GM21529 (cell line): Measurements from ENCODE around the gene IFNAR1.
A peak's percentile ranks its signal among the peaks of the same experiment; 100 is the strongest.

Experiments used
- ATAC-seq: cut with Tn5 transposase; IDR thresholded peaks from one replicate; pipeline ENCODE4 v1.9.1; 2021; ENCODE audit not compliant: unreplicated experiment

Gene IFNAR1

GRCh38 chr21:33324291-33325221 is at the start of gene IFNAR1:
TSS of gene IFNAR1 (plus strand) at chr21:33324970. CDS start at chr21:33325056, 86 bp downstream.
- ATAC-seq: peak; percentile 64

- ATAC-seq: no peak
These were observed 46.0 kb upstream of the IFNAR1 start for GRCh38 chr21:33278721-33279120.

GRCh38 chr21:33279330-33279820 is 45.4 kb upstream of the IFNAR1 start:
- ATAC-seq: no peak

GRCh38 chr21:33281096-33281652 is 43.6 kb upstream of the IFNAR1 start:
- ATAC-seq: no peak

- ATAC-seq: no peak
These were observed 41.6 kb upstream of the IFNAR1 start for GRCh38 chr21:33283203-33283602.

GRCh38 chr21:33286076-33286475 is 38.7 kb upstream of the IFNAR1 start:
- no peak for ATAC-seq

GRCh38 chr21:33286600-33287456 is 37.9 kb upstream of the IFNAR1 start:
- ATAC-seq: no peak

GRCh38 chr21:33289199-33289819 is 35.5 kb upstream of the IFNAR1 start:
- no peak for ATAC-seq

- no peak for ATAC-seq
These were observed 34.3 kb upstream of the IFNAR1 start for GRCh38 chr21:33290441-33290840.

GRCh38 chr21:33291686-33292085 is 33.1 kb upstream of the IFNAR1 start:
- ATAC-seq: no peak

- no peak for ATAC-seq
These were observed 32.0 kb upstream of the IFNAR1 start for GRCh38 chr21:33292724-33293123.

- no peak for ATAC-seq
These were observed 31.6 kb upstream of the IFNAR1 start for GRCh38 chr21:33293136-33293535.

- no peak for ATAC-seq
These were observed 31.0 kb upstream of the IFNAR1 start for GRCh38 chr21:33293811-33294216.

GRCh38 chr21:33296156-33296555 is 28.6 kb upstream of the IFNAR1 start:
- no peak for ATAC-seq

GRCh38 chr21:33299181-33299752 is 25.5 kb upstream of the IFNAR1 start:
- peak; percentile 67 for ATAC-seq

GRCh38 chr21:33300701-33301631 is 23.8 kb upstream of the IFNAR1 start:
- ATAC-seq: no peak

- ATAC-seq: no peak
These were observed 23.2 kb upstream of the IFNAR1 start for GRCh38 chr21:33301632-33302002.

- no peak for ATAC-seq
These were observed 22.7 kb upstream of the IFNAR1 start for GRCh38 chr21:33302055-33302454.

GRCh38 chr21:33302796-33303195 is 22.0 kb upstream of the IFNAR1 start:
- no peak for ATAC-seq

GRCh38 chr21:33305344-33305671 is 19.5 kb upstream of the IFNAR1 start:
- ATAC-seq: no peak
